T-helper 2 cell (primary cell): Measurements from ENCODE around the gene ABCC5.

ENCODE experiments used
- DNase-seq, 5 experiments: peaks; one replicate each; pipeline versions ENCODE4 v3.0.0 to v3.0.0-alpha.2; 2012 to 2022

The ABCC5 gene

GRCh38 chr3:183918178-183918577, 99.5 kb downstream of the ABCC5 start:
- DNase-seq = no peak

- no peak for DNase-seq
Observed at GRCh38 chr3:183917776-183918175, 99.9 kb downstream of the ABCC5 start.

GRCh38 chr3:183914856-183915255, 102.8 kb downstream of the ABCC5 start:
- DNase-seq = no peak

DNA sequence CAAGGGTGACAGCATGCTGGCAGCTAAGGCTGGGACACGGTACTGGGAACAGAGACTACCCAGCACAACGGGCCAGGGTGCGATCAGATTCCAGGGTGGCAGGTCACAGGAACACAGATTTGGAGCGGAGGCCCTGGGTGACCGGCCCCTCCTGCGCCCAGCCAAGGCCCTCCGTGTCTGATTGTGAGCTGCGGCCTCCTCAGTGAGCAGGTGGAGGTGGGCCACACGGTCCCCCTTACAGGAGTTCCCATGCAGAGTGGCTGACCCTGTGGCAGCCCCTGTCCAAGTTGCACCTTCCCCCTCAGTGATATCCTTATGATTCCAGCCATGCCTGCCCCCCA, 104.1 kb downstream of the ABCC5 start:
- DNase-seq = no peak

DNA sequence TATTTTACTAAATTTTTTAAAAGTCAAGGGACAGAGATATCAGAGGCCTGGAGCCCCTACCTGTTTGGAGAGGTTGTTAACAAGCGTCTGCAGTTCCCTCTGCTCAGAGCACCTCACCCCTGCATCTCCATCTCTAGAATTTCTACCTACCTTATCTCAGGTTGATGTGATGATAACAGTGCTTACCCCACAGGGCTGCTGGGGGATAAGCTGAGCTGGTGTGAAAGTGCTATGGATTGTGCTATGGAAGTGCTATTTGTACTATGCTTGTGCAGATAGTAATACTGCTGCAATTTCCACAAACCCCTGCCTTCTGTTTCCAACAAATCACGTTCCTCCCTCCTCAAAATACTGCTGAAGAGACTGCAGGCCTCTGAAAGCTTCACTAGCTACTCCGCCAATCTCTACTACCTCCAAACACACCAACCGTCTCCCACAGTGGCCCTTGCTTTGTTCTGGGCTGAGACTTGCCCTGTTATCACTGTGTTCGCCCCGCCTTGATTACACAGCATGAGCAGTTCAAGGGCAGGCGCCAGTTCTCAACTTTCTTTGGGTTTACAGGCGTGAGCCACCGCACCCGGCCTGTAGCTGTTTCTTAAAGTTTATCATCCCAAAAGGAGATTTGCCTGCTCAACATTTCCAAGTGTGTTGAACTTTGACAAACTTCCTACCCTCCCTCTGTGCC, 104.6 kb downstream of the ABCC5 start:
- DNase-seq = no peak

DNA sequence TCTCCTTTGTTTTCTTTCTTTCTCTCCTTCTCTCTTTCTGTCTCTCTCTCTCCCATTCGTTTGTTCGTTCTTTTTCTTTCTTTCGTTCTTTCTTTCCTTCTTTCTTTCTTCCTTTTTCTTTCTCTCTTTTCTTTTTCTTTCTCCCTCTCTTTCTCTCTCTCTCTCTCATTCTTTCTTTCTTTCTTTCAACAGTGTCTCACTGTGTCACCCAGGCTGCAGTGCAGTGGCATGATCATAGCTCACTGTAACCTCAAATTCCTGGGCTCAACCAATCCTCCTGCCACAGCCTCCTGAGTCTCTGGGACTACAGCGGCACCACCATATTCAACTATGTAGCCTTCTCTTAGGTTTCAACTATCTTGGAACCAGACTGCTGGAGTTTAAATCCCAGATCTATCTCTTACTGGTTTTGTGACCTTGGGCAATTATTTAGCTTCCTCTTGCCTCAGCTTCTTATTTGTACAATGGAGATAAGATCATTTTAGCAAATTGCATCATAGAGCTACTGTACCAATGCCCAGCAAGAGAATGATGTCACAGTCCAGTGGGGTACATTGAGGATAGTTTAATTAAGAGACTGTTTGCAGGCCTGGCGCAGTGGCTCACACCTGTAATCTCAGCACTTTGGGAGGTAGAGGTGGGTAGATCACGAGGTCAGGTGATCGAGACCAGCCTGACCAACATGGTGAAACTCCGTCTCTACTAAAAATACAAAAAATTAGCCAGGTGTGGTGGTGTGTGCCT, 105.7 kb downstream of the ABCC5 start:
- DNase-seq = no peak

- DNase-seq = no peak
Observed at GRCh38 chr3:183911087-183911486, 106.6 kb downstream of the ABCC5 start.

GRCh38 chr3:183909030-183909600, 108.6 kb downstream of the ABCC5 start:
- no peak for DNase-seq

DNA sequence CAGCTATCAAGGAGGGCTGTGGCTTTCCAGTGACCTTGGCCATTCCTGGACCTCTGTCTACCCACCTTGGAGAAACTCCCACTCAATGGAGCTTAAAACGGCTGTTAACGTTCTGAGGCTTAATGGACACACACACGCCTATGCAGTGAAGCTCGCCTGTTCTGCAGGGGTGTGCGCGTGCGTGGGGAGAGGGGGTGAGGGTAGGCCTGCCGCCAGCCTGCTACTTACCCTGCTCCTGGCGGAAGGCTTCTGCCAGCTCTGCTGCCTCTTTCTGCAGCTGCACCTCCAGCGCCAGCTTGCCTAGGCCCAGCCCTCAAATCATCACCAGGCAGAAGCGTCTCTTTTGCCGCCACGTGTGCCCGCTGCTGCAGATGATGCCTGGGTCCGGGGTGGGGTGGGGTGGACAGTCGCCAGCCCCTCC, 109.8 kb downstream of the ABCC5 start:
- no peak for DNase-seq

DNA sequence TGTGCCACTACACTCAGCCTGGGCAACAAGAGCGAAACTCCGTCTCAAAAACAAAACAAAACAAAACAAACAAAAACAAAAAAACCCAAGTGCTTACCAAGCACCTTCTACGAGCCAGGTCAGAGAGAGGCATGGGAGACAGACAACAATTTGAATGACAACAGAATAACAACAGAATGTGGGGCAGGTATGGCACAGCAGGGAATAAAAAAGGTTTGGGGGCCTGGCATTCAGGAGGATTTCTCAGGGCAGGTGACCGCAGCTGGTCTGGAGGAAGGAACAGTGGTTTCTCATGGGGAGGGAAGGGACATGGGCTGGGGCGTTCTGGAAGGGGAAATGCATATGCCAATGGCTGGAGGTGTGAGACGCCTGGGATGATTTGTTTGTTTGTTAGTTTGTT, 110.5 kb downstream of the ABCC5 start:
- no peak for DNase-seq

GRCh38 chr3:183906234-183906921, 111.3 kb downstream of the ABCC5 start:
- DNase-seq = no peak

- DNase-seq = no peak
Observed at GRCh38 chr3:183904833-183905780, 112.6 kb downstream of the ABCC5 start.

GRCh38 chr3:183898028-183898431, 119.7 kb downstream of the ABCC5 start:
- no peak for DNase-seq

- DNase-seq = no peak
Observed at GRCh38 chr3:183897606-183898005, 120.1 kb downstream of the ABCC5 start.

- DNase-seq = no peak
Observed at GRCh38 chr3:183896610-183897009, 121.1 kb downstream of the ABCC5 start.

DNA sequence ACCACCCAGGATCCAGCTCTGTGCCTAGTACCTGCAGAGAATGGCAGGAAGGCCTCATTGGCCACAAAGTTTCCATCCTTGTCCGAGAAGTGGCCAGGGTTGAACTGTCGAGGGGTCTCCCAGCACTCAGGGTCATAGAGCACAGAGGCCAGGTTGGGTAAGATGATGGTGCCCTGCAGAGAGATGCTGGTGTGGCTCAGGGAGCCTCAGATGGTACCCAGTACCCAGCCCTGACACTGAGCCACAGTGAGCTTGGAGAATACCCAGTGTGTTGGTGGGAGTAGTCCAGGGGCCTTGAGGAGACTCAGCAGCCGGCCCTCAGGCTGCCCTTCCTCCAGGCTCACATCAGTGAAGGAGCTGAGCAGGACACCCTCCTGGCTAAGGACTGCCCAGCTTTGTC, 121.5 kb downstream of the ABCC5 start:
- no peak for DNase-seq

- DNase-seq = no peak
Observed at GRCh38 chr3:183895774-183896173, 121.9 kb downstream of the ABCC5 start.

- DNase-seq = peak in 3 of 5 experiments; percentile 12 to 67 (median 29)
Observed at GRCh38 chr3:183895296-183895695, 122.4 kb downstream of the ABCC5 start.

DNA sequence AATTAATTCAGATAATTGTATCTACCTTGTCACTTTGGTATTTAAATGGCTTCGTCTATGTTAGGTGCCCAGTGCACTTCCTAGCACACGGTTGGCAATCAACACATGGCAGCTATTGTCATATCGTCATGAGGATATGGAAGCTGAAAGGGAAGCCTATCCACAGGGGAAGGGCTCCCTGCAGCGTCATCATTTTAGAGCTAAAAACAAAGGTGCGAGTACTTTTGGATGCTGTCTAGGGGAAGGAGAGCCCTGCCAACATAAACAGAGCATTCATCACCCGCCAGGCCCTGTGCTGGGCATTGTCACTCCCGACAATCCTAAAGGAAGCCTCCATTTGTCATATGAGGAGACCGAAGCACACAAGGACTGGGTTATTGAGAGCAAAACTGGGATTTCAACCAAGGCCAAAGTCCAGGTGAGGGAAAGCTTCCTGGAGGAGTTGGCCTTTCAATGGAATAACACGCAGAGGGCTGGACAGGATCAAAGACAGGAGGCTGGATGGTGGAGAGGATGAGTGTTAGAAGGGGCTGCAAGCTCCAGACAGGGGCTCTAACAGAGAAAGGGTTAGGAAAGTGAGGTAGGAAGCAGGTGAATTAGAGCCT, 125.0 kb downstream of the ABCC5 start:
- no peak for DNase-seq

DNA sequence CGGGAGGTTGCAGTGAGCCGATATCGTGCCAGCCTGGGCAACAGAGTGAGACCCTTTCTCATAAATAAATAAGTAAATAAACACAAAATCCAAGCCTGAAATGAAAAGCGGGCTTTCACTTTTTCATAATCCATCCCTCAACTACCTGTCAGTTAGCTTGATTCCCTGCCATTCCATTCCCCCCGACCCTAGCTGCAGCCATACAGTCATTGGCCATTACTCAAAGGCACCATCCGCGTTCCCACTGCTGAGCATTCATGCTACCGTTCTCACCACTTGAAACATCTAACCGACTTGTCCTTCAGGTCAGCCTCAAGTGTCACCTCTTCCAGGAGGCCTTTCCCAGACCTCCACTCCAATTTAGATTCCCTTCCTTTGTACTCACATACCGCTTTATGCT, 131.9 kb downstream of the ABCC5 start:
- DNase-seq = no peak

GRCh38 chr3:183884427-183885296, 133.0 kb downstream of the ABCC5 start, which contains the start of gene PARL:
Gene PARL (minus strand): TSS chr3:183884880. CDS start chr3:183884846, 34 bp downstream.
- peak; percentile 87 to 96 (median 94) for DNase-seq
